Spleen (tissue), 7 donors: ENCODE data around the gene SMIM36.

Experiments
- CTCF ChIP-seq, 11 experiments: fragments of 200-600 bp in 7 of 11; fragments of 450-650 bp in 4 of 11; sonication (generic) in 4 of 11; IDR thresholded peaks in 8 of 11; conservative IDR thresholded peaks in 3 of 11; 1 replicate in 7 of 11; 2 replicates in 4 of 11; pipeline versions ENCODE4 v1.4.0 to v1.8.0; 2016 to 2021; ENCODE audit warnings: antibody characterized with exemption in 11 of 11, inconsistent platforms in 4 of 11, mild to moderate bottlenecking in 1 of 11
- POLR2A ChIP-seq, 3 donors: fragments of 450-650 bp; IDR thresholded peaks; one replicate each; pipeline ENCODE4 v1.5.1; 2017; ENCODE audit warnings: antibody characterized with exemption in 3 of 3, mild to moderate bottlenecking in 1 of 3
- donor health status: DM: no; HTN: no; CAD: no; lungs with moderate emphysema.
- donor health status: DM: no; HTN: no; CAD: no.
- donor health status: DM: no; HTN: no; CAD: no.

DNA sequence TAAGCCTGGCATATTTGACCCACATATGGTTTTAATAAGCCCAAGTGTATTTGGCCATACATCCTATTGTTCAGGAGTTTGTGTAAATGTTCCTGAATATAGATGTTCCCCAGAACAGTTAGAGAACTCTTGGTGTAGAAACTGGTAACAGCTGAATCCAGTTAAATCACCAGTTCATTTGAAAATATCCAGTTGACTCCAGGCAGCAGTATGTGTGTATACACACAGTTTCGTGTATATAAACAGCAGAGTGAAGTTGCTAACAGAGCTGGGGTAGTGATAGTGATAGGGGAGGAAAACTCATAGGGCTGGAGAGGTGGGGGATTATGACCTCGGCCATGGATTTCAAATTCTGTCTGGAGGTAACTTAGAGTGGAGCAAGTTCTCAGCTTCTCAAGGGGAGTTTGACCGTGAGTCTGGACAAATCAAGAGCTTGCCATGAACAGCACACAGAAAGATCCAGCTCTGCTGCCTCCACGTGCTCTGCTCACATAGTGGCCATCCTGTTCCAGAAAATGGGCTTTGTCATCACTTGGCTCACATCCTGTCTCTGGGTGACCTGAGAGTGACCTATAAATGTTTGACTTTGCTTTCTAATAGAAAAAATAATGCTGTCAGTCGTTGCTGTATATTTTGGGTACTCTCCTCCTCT, 59.0 kb downstream of the SMIM36 start:
- TF ChIP-seq POLR2A (IDR thresholded peaks at IDR 0.05) (no peak), CTCF (IDR thresholded peaks at IDR 0.05 in 8 of 11, conservative IDR thresholded peaks at IDR 0.05 in 3 of 11) (no peak)
